ENCODE measurements around the gene ACAP3.
"Not testable (repeated sequence)": the region's sequence is repeated elsewhere in the genome, so short reads cannot be mapped to it uniquely, and the experiment has no call there.

ACAP3 gene

GRCh38 chr1:1264868-1265272 lies 42.9 kb downstream of the ACAP3 start:
- DNase-seq (ENCODE audit: low read depth in 3 of 3) = no peak

- DNase-seq (ENCODE audit: low read depth in 3 of 3) = no peak
Measured at GRCh38 chr1:1264026-1264425, 43.7 kb downstream of the ACAP3 start.

- no peak for DNase-seq (ENCODE audit: low read depth in 3 of 3)
Measured at GRCh38 chr1:1262758-1263157, 45.0 kb downstream of the ACAP3 start.

- DNase-seq (ENCODE audit: low read depth in 3 of 3) = no peak
Measured at GRCh38 chr1:1262071-1262470, 45.7 kb downstream of the ACAP3 start.

- DNase-seq (ENCODE audit: low read depth in 3 of 3) = no peak
Measured at GRCh38 chr1:1260843-1261560, 46.7 kb downstream of the ACAP3 start.

GRCh38 chr1:1259951-1260600 lies 47.7 kb downstream of the ACAP3 start:
- no peak for DNase-seq (ENCODE audit: low read depth in 3 of 3)

GRCh38 chr1:1259540-1259939 lies 48.2 kb downstream of the ACAP3 start:
- no peak for DNase-seq (ENCODE audit: low read depth in 3 of 3)

- no peak for DNase-seq (ENCODE audit: low read depth in 3 of 3)
Measured at GRCh38 chr1:1259119-1259488, 48.6 kb downstream of the ACAP3 start.

- no peak for DNase-seq (ENCODE audit: low read depth in 3 of 3)
Measured at GRCh38 chr1:1256956-1257871, 50.5 kb downstream of the ACAP3 start.

GRCh38 chr1:1255611-1256010 lies 52.1 kb downstream of the ACAP3 start:
- DNase-seq (ENCODE audit: low read depth in 3 of 3) = no peak

- no peak for DNase-seq (ENCODE audit: low read depth in 3 of 3)
Measured at GRCh38 chr1:1255078-1255477, 52.7 kb downstream of the ACAP3 start.

GRCh38 chr1:1254667-1254998 lies 53.1 kb downstream of the ACAP3 start:
- DNase-seq (ENCODE audit: low read depth in 3 of 3) = no peak

- DNase-seq (ENCODE audit: low read depth in 3 of 3) = no peak
Measured at GRCh38 chr1:1253972-1254666, 53.6 kb downstream of the ACAP3 start.

- no peak for DNase-seq (ENCODE audit: low read depth in 3 of 3)
Measured at GRCh38 chr1:1253314-1253713, 54.4 kb downstream of the ACAP3 start.

- DNase-seq (ENCODE audit: low read depth in 3 of 3) = peak; percentile 43 to 52 (median 46)
Measured at GRCh38 chr1:1250786-1251284, 56.9 kb downstream of the ACAP3 start.

GRCh38 chr1:1248009-1248913 lies 59.5 kb downstream of the ACAP3 start:
- not testable (repeated sequence) for DNase-seq (ENCODE audit: low read depth in 3 of 3)

GRCh38 chr1:1247341-1247913 lies 60.3 kb downstream of the ACAP3 start:
- DNase-seq (ENCODE audit: low read depth in 3 of 3) = no peak

GRCh38 chr1:1246577-1247340 lies 61.0 kb downstream of the ACAP3 start, which contains the start of gene C1QTNF12:
TSS of gene C1QTNF12 (minus strand) at chr1:1246722. CDS start at chr1:1246690, 32 bp downstream.
- DNase-seq (ENCODE audit: low read depth in 3 of 3) = no peak

- DNase-seq (ENCODE audit: low read depth in 3 of 3) = no peak
Measured at GRCh38 chr1:1245817-1246576, 61.7 kb downstream of the ACAP3 start.

Measured in stimulated activated CD4-positive, alpha-beta T cell treated with anti-CD3 and anti-CD28 coated beads, TNF-alpha, amount 100 ng/mL, for 4 hours (primary cell).